H1 (cell line): ENCODE measurements around the gene MIPOL1. TPM values are rescaled to one million over a fixed set of nuclear protein-coding genes. Genes with fewer than 3 reads are reported as not detected.

ENCODE experiments used
- CTCF ChIA-PET: fragments of 300-600 bp; sonication (Branson Sonifier 250); formaldehyde crosslinking; loops from one replicate; lab custom pipeline; 2021; ENCODE audit not compliant: partially characterized antibody; lab: Charles Lee
- POLR2A ChIA-PET: fragments of 300-600 bp; sonication (Branson Sonifier 250); formaldehyde crosslinking; loops from one replicate; lab custom pipeline; 2021; ENCODE audit warnings: inconsistent platforms; ENCODE audit not compliant: partially characterized antibody; lab: Charles Lee
- DNase-seq, 2 experiments: peaks; one replicate each; pipeline versions ENCODE4 v3.0.0 to v3.0.0-alpha.2; 2010 to 2022; ENCODE audit warnings: low spot score in 2 of 2, low read depth in 1 of 2, mixed read lengths in 1 of 2
- FAIRE-seq: peaks from 2 replicates; lab custom pipeline; 2011; peaks lifted over from hg19 to GRCh38; lab: Jason Lieb, UNC
- H2AFZ ChIP-seq: 2 replicates; pipeline ENCODE4 v1.8.1; 2012; ENCODE audit warnings: low read length, inconsistent platforms
- H2AK5ac ChIP-seq: 2 replicates; pipeline ENCODE4 v1.6.1; 2013; ENCODE audit warnings: low read depth, low read length
- H2BK120ac ChIP-seq: replicated peaks from 2 replicates; pipeline ENCODE3; 2013; ENCODE audit warnings: low read depth, low read length, inconsistent platforms
- H2BK12ac ChIP-seq: 2 replicates; pipeline ENCODE4 v1.6.1; 2013; ENCODE audit warnings: low read depth, low read length
- H2BK15ac ChIP-seq: 2 replicates; pipeline ENCODE4 v1.6.1; 2013; ENCODE audit warnings: low read length
- H2BK20ac ChIP-seq: 2 replicates; pipeline ENCODE4 v1.6.1; 2013; ENCODE audit warnings: low read length
- H2BK5ac ChIP-seq: 2 replicates; pipeline ENCODE4 v1.6.1; 2013; ENCODE audit warnings: low read depth, low read length
- H3K14ac ChIP-seq: 2 replicates; pipeline ENCODE4 v1.6.1; 2013; ENCODE audit warnings: inconsistent platforms; ENCODE audit not compliant: insufficient read length
- H3K18ac ChIP-seq: 2 replicates; pipeline ENCODE4 v1.6.1; 2013; ENCODE audit warnings: low read length; ENCODE audit errors: extremely low read depth
- H3K23ac ChIP-seq: 2 replicates; pipeline ENCODE4 v1.6.1; 2013; ENCODE audit warnings: inconsistent platforms; ENCODE audit not compliant: insufficient read length
- H3K23me2 ChIP-seq: 2 replicates; pipeline ENCODE4 v1.6.1; 2013; ENCODE audit warnings: low read depth, low read length
- H3K27ac ChIP-seq: 2 replicates; pipeline ENCODE4 v1.6.1; 2011; ENCODE audit warnings: low read depth, low read length, inconsistent platforms
- H3K27me3 ChIP-seq, 4 experiments: replicated peaks in 1 of 4; 1 replicate in 1 of 4; 2 replicates in 3 of 4; pipeline versions ENCODE4 v1.6.1 to v1.8.1; 2011 to 2013; ENCODE audit warnings: low read length in 3 of 4, mild to moderate bottlenecking in 3 of 4, inconsistent platforms in 2 of 4, mixed read lengths in 2 of 4, moderate library complexity in 1 of 4; ENCODE audit not compliant: control insufficient read depth in 3 of 4, insufficient read depth in 3 of 4; ENCODE audit errors: extremely low read depth in 1 of 4
- H3K36me3 ChIP-seq, 4 experiments: 2 replicates each; pipeline versions ENCODE4 v1.6.1 to v1.8.1; 2011 to 2013; ENCODE audit warnings: mild to moderate bottlenecking in 4 of 4, low read length in 3 of 4, moderate library complexity in 2 of 4, control low read depth in 1 of 4, inconsistent platforms in 1 of 4; ENCODE audit not compliant: insufficient read depth in 4 of 4, control insufficient read depth in 2 of 4
- H3K4ac ChIP-seq: replicated peaks from 2 replicates; pipeline ENCODE3; 2013; ENCODE audit warnings: low read length, low read depth, mixed read lengths, inconsistent platforms; ENCODE audit not compliant: insufficient read length
- H3K4me1 ChIP-seq, 4 experiments: replicated peaks in 1 of 4; 1 replicate in 1 of 4; 2 replicates in 3 of 4; pipeline versions ENCODE4 v1.6.1 to v1.8.1; 2011 to 2013; ENCODE audit warnings: low read length in 3 of 4, inconsistent platforms in 2 of 4, mixed read lengths in 1 of 4; ENCODE audit not compliant: insufficient read depth in 4 of 4, control insufficient read depth in 3 of 4
- H3K4me2 ChIP-seq, 2 experiments: 2 replicates each; pipeline versions ENCODE4 v1.6.1 to v1.8.1; 2011 to 2013; ENCODE audit warnings: low read depth in 2 of 2, low read length in 2 of 2, control low read depth in 1 of 2, inconsistent platforms in 1 of 2, mild to moderate bottlenecking in 1 of 2; ENCODE audit not compliant: insufficient read depth in 1 of 2
- H3K4me3 ChIP-seq, 4 experiments: fragments of 200-600, 300-600 bp in 1 of 4; sonication (generic), shearing (Covaris generic), sonication (Bioruptor Twin) in 1 of 4; 2 replicates each; pipeline versions ENCODE4 v1.5.1 to v1.8.1; 2011 to 2016; ENCODE audit warnings: low read length in 4 of 4, low read depth in 3 of 4, control low read depth in 2 of 4, inconsistent platforms in 2 of 4, mild to moderate bottlenecking in 2 of 4, mixed read lengths in 1 of 4, moderate library complexity in 1 of 4; ENCODE audit not compliant: insufficient read depth in 2 of 4; ENCODE audit errors: extremely low read depth in 1 of 4
- H3K56ac ChIP-seq: replicated peaks from 2 replicates; pipeline ENCODE3; 2013; ENCODE audit warnings: low read depth, mild to moderate bottlenecking, mixed read lengths, low read length, inconsistent platforms; ENCODE audit not compliant: insufficient read length
- H3K79me1 ChIP-seq: 2 replicates; pipeline ENCODE4 v1.6.1; 2013; ENCODE audit warnings: low read depth, low read length, control low read depth
- H3K79me2 ChIP-seq, 2 experiments: 2 replicates each; pipeline versions ENCODE4 v1.6.1 to v1.8.1; 2012 to 2013; ENCODE audit warnings: low read length in 2 of 2, mild to moderate bottlenecking in 2 of 2, inconsistent platforms in 1 of 2; ENCODE audit not compliant: insufficient read depth in 2 of 2, control insufficient read depth in 1 of 2
- H3K9ac ChIP-seq, 4 experiments: replicated peaks in 1 of 4; 1 replicate in 1 of 4; 2 replicates in 3 of 4; pipeline versions ENCODE4 v1.6.1 to v1.8.1; 2011 to 2013; ENCODE audit warnings: low read depth in 3 of 4, low read length in 3 of 4, control low read depth in 2 of 4, mild to moderate bottlenecking in 2 of 4, moderate library complexity in 2 of 4, inconsistent platforms in 1 of 4; ENCODE audit errors: extremely low read depth in 1 of 4
- H3K9me3 ChIP-seq, 2 experiments: 2 replicates each; pipeline versions ENCODE4 v1.6.1 to v1.8.1; 2012 to 2013; ENCODE audit warnings: mild to moderate bottlenecking in 2 of 2, moderate library complexity in 2 of 2, control low read depth in 1 of 2, inconsistent platforms in 1 of 2, low read depth in 1 of 2, low read length in 1 of 2, mixed read lengths in 1 of 2; ENCODE audit not compliant: insufficient read depth in 2 of 2
- H4K20me1 ChIP-seq, 2 experiments: replicated peaks in 1 of 2; 2 replicates each; pipeline versions ENCODE3 to v1.8.1; 2011 to 2013; ENCODE audit warnings: inconsistent platforms in 2 of 2, low read length in 2 of 2, mild to moderate bottlenecking in 1 of 2; ENCODE audit not compliant: insufficient read depth in 2 of 2, control insufficient read depth in 1 of 2
- H4K5ac ChIP-seq: 2 replicates; pipeline ENCODE4 v1.6.1; 2013; ENCODE audit warnings: low read length, low read depth, mixed read lengths, inconsistent platforms; ENCODE audit not compliant: insufficient read length
- H4K8ac ChIP-seq: 2 replicates; pipeline ENCODE4 v1.8.0; 2013; ENCODE audit warnings: mild to moderate bottlenecking, moderate library complexity, low read length, inconsistent platforms; ENCODE audit not compliant: insufficient read depth; ENCODE audit errors: extremely low read depth
- H4K91ac ChIP-seq: replicated peaks from 2 replicates; pipeline ENCODE3; 2013; ENCODE audit warnings: low read length, mixed read lengths, inconsistent platforms; ENCODE audit not compliant: insufficient read length
- BRCA1 ChIP-seq: IDR thresholded peaks from 2 replicates; pipeline ENCODE4 v1.6.1; 2012; ENCODE audit warnings: low read depth, low read length, improper control_type of control experiment
- CHD1 ChIP-seq: IDR thresholded peaks from 2 replicates; pipeline ENCODE4 v1.6.1; 2012; ENCODE audit warnings: low read depth, low read length, improper control_type of control experiment
- JUND ChIP-seq: IDR thresholded peaks from 2 replicates; pipeline ENCODE4 v1.6.1; 2011; ENCODE audit warnings: mild to moderate bottlenecking, improper control_type of control experiment, low read length
- KDM4A ChIP-seq: IDR thresholded peaks from one replicate; pipeline ENCODE4 v1.7.1; 2012; ENCODE audit warnings: low read depth, mild to moderate bottlenecking, moderate library complexity, low read length, inconsistent platforms; ENCODE audit not compliant: severe bottlenecking
- NRF1 ChIP-seq: IDR thresholded peaks from 2 replicates; pipeline ENCODE4 v1.6.1; 2011; ENCODE audit warnings: mild to moderate bottlenecking, low read depth, low read length, improper control_type of control experiment
- RBBP5 ChIP-seq: IDR thresholded peaks from 2 replicates; pipeline ENCODE4 v1.7.1; 2012; ENCODE audit warnings: low read depth, mild to moderate bottlenecking, inconsistent platforms, low read length, moderate library complexity, borderline replicate concordance
- SIN3A ChIP-seq, 2 experiments: IDR thresholded peaks in 1 of 2; conservative IDR thresholded peaks in 1 of 2; 2 replicates each; pipeline ENCODE4 v1.6.1; 2011 to 2012; ENCODE audit warnings: low read length in 2 of 2, improper control_type of control experiment in 1 of 2, low read depth in 1 of 2, mild to moderate bottlenecking in 1 of 2
- SP1 ChIP-seq: IDR thresholded peaks from 2 replicates; pipeline ENCODE4 v1.6.1; 2011; ENCODE audit warnings: low read depth, low read length
- WGBS, 2 experiments: shearing (Covaris generic) in 1 of 2; methylation state at CpG; one replicate each; pipeline versions ENCODE4 v1.1.6 to v1.1.7; 2013 to 2015; ENCODE audit warnings: low lambda C conversion rate in 2 of 2, mixed read lengths in 2 of 2, inconsistent platforms in 1 of 2, low coverage in 1 of 2, missing lambda C conversion rate in 1 of 2; ENCODE audit not compliant: insufficient replicate concordance in 2 of 2, insufficient coverage in 1 of 2, insufficient read length in 1 of 2; ENCODE audit errors: extremely low coverage in 1 of 2, missing lambda C conversion rate in 1 of 2; 5-methylcytosine and 5-hydroxymethylcytosine counted together
- polyA plus RNA-seq, 7 experiments: library from polyadenylated mRNA; depleted of rRNA in 3 of 7; stranded (reverse) in 5 of 7; unstranded in 2 of 7; fragments of >200 nt in 5 of 7; fragments of 200-250 nt in 2 of 7; gene quantifications; 1 replicate in 5 of 7; 2 replicates in 1 of 7; 4 replicates in 1 of 7; pipeline versions ENCODE4 v1.2.1 to v1.2.3, GENCODE V29; 2011 to 2013; ENCODE audit warnings: missing spikeins in 2 of 7, mixed read lengths in 2 of 7
- total RNA-seq: library from RNA; stranded (reverse); fragmentation: NEBNext Ultra II Directional; extraction: Animal tissue kit (Norgen Biotek cat#: 25700); gene quantifications from 2 replicates; pipeline ENCODE4 v1.2.1, GENCODE V29; 2021
- TF ChIP-seq, protein P1 (sequence below): IDR thresholded peaks from 2 replicates; pipeline ENCODE4 v1.6.1; 2011; ENCODE audit warnings: low read depth, mild to moderate bottlenecking, low read length; ENCODE audit not compliant: insufficient read depth
- TF ChIP-seq, protein P2 (sequence below), 3 experiments: IDR thresholded peaks; 1 replicate in 2 of 3; 2 replicates in 1 of 3; pipeline versions ENCODE4 v1.5.1 to v1.6.1; 2011; ENCODE audit warnings: low read length in 3 of 3, mild to moderate bottlenecking in 3 of 3, inconsistent platforms in 2 of 3, low read depth in 1 of 3, moderate library complexity in 1 of 3; ENCODE audit not compliant: insufficient read depth in 1 of 3; ENCODE audit errors: control extremely low read depth in 1 of 3
- TF ChIP-seq, protein P3 (sequence below): IDR thresholded peaks from 2 replicates; pipeline ENCODE4 v1.6.1; 2012; ENCODE audit warnings: inconsistent platforms

MIPOL1 gene
- total and polyA plus RNA-seq, 2 of the 8 experiments (the other 6 are each of a cell fraction or from before 2014, with no cell fraction given): 2.8 to 23.9 TPM

DNA sequence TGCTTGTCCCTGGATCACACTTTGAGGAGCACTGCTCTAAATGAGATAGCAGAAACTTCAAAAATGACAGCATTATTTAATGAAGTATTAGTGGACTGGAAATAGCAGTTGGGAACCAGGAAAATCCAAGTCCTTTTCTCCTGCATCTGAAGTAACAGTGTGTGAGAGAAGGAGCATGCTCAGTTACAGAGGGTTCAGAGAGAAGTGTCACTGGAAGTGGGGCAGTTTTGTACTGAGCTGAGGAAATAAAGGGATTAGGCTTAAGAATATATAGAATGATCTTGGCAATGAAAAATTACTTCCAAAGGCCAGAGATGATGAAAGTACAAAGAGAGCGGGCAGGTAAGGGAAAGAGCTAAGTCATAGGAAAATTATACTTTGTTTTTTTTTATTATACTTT, 130.9 kb downstream of the MIPOL1 start:
- no peak overlapping the region for H4K91ac ChIP-seq
- no peak overlapping the region for H2BK12ac ChIP-seq
- no peak overlapping the region for H2AK5ac ChIP-seq
- no peak overlapping the region for H4K5ac ChIP-seq
- no peak overlapping the region for H3K56ac ChIP-seq
- H3K14ac ChIP-seq: no peak overlapping the region
- H3K9me3 ChIP-seq: no peaks in the 10 kb centered on the region
- H3K27me3 ChIP-seq: no peaks in the 10 kb centered on the region
- H3K79me2 ChIP-seq: no peaks in the 10 kb centered on the region
- no peak for FAIRE-seq
- no peak overlapping the region for H3K4me3 ChIP-seq
- ChIA-PET CTCF (no interaction called here), POLR2A (no interaction called here)
- no peak overlapping the region for H2BK15ac ChIP-seq
- no peak overlapping the region for H2BK120ac ChIP-seq
- H3K18ac ChIP-seq: no peak overlapping the region
- WGBS, 2 experiments: 96% methylated on average over 1 of the region's 1 CpG; no CpG with 5 or more reads in 1 of the 2 experiments
- no peak overlapping the region for H4K8ac ChIP-seq
- H2BK20ac ChIP-seq: no peak overlapping the region
- H3K23me2 ChIP-seq: no peaks in the 10 kb centered on the region
- no peaks in the 10 kb centered on the region for H4K20me1 ChIP-seq
- H3K4ac ChIP-seq: no peak overlapping the region
- H3K4me2 ChIP-seq: no peak overlapping the region
- no peak overlapping the region for H3K27ac ChIP-seq
- H2BK5ac ChIP-seq: no peak overlapping the region
- H3K23ac ChIP-seq: no peak overlapping the region
- H3K79me1 ChIP-seq: no peaks in the 10 kb centered on the region
- no peak overlapping the region for H2AFZ ChIP-seq
- no peaks in the 10 kb centered on the region for H3K4me1 ChIP-seq
- DNase-seq: no peak
- no peaks in the 10 kb centered on the region; a peak in 1 of 8 replicates for H3K36me3 ChIP-seq
- no peak overlapping the region for H3K9ac ChIP-seq
- TF ChIP-seq, protein P1, sequence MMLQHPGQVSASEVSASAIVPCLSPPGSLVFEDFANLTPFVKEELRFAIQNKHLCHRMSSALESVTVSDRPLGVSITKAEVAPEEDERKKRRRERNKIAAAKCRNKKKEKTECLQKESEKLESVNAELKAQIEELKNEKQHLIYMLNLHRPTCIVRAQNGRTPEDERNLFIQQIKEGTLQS: no peak
- TF ChIP-seq BRCA1: no peak
- TF ChIP-seq, protein P2, sequence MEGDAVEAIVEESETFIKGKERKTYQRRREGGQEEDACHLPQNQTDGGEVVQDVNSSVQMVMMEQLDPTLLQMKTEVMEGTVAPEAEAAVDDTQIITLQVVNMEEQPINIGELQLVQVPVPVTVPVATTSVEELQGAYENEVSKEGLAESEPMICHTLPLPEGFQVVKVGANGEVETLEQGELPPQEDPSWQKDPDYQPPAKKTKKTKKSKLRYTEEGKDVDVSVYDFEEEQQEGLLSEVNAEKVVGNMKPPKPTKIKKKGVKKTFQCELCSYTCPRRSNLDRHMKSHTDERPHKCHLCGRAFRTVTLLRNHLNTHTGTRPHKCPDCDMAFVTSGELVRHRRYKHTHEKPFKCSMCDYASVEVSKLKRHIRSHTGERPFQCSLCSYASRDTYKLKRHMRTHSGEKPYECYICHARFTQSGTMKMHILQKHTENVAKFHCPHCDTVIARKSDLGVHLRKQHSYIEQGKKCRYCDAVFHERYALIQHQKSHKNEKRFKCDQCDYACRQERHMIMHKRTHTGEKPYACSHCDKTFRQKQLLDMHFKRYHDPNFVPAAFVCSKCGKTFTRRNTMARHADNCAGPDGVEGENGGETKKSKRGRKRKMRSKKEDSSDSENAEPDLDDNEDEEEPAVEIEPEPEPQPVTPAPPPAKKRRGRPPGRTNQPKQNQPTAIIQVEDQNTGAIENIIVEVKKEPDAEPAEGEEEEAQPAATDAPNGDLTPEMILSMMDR (IDR thresholded peaks at IDR 0.05; ENCODE audit: control extremely low read depth in 1 of 3, insufficient read depth in 1 of 3, low read depth in 1 of 3, low read length in 3 of 3): no peak
- TF ChIP-seq CHD1: no peak
- TF ChIP-seq NRF1: no peak
- no peak for TF ChIP-seq SP1
- TF ChIP-seq RBBP5: no peak
- TF ChIP-seq SIN3A (conservative IDR thresholded peaks at IDR 0.05 in 1 of 2, IDR thresholded peaks at IDR 0.05 in 1 of 2; ENCODE audit: low read depth in 1 of 2, low read length in 2 of 2): no peak
- TF ChIP-seq, protein P3, sequence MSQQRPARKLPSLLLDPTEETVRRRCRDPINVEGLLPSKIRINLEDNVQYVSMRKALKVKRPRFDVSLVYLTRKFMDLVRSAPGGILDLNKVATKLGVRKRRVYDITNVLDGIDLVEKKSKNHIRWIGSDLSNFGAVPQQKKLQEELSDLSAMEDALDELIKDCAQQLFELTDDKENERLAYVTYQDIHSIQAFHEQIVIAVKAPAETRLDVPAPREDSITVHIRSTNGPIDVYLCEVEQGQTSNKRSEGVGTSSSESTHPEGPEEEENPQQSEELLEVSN: no peak
- TF ChIP-seq JUND: no peak
- no peak for TF ChIP-seq KDM4A
